Heart left ventricle (tissue), 16 donors: ENCODE measurements around the gene CFH. TPM values are rescaled to one million over a fixed set of nuclear protein-coding genes. Genes with fewer than 3 reads are reported as not detected.
"Not testable (repeated sequence)": the region's sequence is repeated elsewhere in the genome, so short reads cannot be mapped to it uniquely, and the experiment has no call there.

Source experiments
- ATAC-seq, 4 donors: fragments of 200-7000 bp; cut with Tn5 transposase; one replicate each; pipeline ENCODE4 v1.9.1; 2020 to 2022; ENCODE audit warnings: moderate library complexity in 4 of 4, mild to moderate bottlenecking in 3 of 4, moderate number of reproducible peaks in 1 of 4
- DNase-seq, 5 donors: peaks; one replicate each; pipeline ENCODE4 v3.0.0-alpha.2; 2020
- H3K27ac ChIP-seq, 12 donors: fragments of 200-600 bp; sonication (generic) in 4 of 12; one replicate each; pipeline versions ENCODE4 v1.5.0 to v1.8.0; 2016 to 2022; ENCODE audit warnings: mild to moderate bottlenecking in 2 of 12
- H3K27me3 ChIP-seq, 9 donors: fragments of 200-600 bp; sonication (generic) in 2 of 9; one replicate each; pipeline versions ENCODE4 v1.5.1 to v1.8.0; 2016 to 2022; ENCODE audit warnings: mild to moderate bottlenecking in 3 of 9
- H3K36me3 ChIP-seq, 9 donors: fragments of 200-600 bp; sonication (generic) in 2 of 9; one replicate each; pipeline versions ENCODE4 v1.5.0 to v1.8.0; 2018 to 2022; ENCODE audit warnings: mild to moderate bottlenecking in 2 of 9
- H3K4me1 ChIP-seq, 12 donors: fragments of 200-600 bp; sonication (generic) in 4 of 12; one replicate each; pipeline versions ENCODE4 v1.5.0 to v1.8.0; 2016 to 2022; ENCODE audit warnings: mild to moderate bottlenecking in 3 of 12
- H3K4me3 ChIP-seq, 12 donors: fragments of 200-600 bp; sonication (generic) in 4 of 12; one replicate each; pipeline versions ENCODE4 v1.5.0 to v1.8.0; 2017 to 2022; ENCODE audit warnings: mild to moderate bottlenecking in 9 of 12, moderate library complexity in 4 of 12
- H3K9me3 ChIP-seq, 12 donors: fragments of 200-600 bp; sonication (generic) in 4 of 12; one replicate each; pipeline versions ENCODE4 v1.5.0 to v1.8.0; 2016 to 2022; ENCODE audit warnings: mild to moderate bottlenecking in 1 of 12
- POLR2A ChIP-seq, 2 donors: fragments of 450-650 bp; IDR thresholded peaks; one replicate each; pipeline ENCODE4 v1.6.1; 2017; ENCODE audit warnings: antibody characterized with exemption in 2 of 2, mild to moderate bottlenecking in 2 of 2, moderate library complexity in 2 of 2
- WGBS, 4 donors: extraction: QIAGEN DNeasy Blood & Tissue Kit in 2 of 4; methylation state at CpG; one replicate each; pipeline versions ENCODE4 v1.1.5 to v1.1.7; 2013 to 2018; 5-methylcytosine and 5-hydroxymethylcytosine counted together
- intact Hi-C, 10 donors: fragments of 100-400 bp; cut with DNase I; formaldehyde crosslinking; loops; one replicate each; pipeline versions ENCODE4 v1.11.1 to v1.14.2; 2022
- polyA plus RNA-seq, 2 donors: library from polyadenylated mRNA; stranded (reverse); fragments of 200-250 nt; gene quantifications; one replicate each; pipeline ENCODE4 v1.2.3, GENCODE V29; 2013
- total RNA-seq, 9 donors: library from RNA; depleted of rRNA in 2 of 9; stranded (reverse); fragments of >200 nt in 2 of 9; fragmentation: NEBNext Ultra II Directional in 3 of 9; extraction: Animal tissue kit (Norgen Biotek cat#: 25700) in 3 of 9; gene quantifications; one replicate each; pipeline versions ENCODE4 v1.1.0 to v1.2.4, GENCODE V29; 2016 to 2023
- TF ChIP-seq, protein P1 (sequence below), 12 donors: fragments of 200-600 bp; sonication (generic) in 4 of 12; IDR thresholded peaks; one replicate each; pipeline versions ENCODE4 v1.5.0 to v1.8.0; 2018 to 2022; ENCODE audit warnings: antibody characterized with exemption in 12 of 12, mild to moderate bottlenecking in 5 of 12
- donor health status: ischemic (EF 13 %, LVEDD 7.1; RV severe dilation, severe dysfunction).
- donor health status: healthy with polysubstance abuse.
- donor health status: DM: no; HTN: yes; CAD: no.
- donor health status: DM: no; HTN: no; CAD: no.
- donor health status: ischemic (EF 25% LVEDD 6.9; RV normal size, moderate dysfunction).
- donor health status: ischemic (EF 25% LVEDD 5.7; RV mildly dilated, moderate dysfunction).
- donor health status: healthy.
- donor health status: DM: yes; HTN: yes; CAD: no.
- donor health status: ischemic (EF 35%, LVEDD 5.7; RV mildly dilated, moderate dysfunction).
- donor health status: nonischemic (EF 11% LVEDD 7.7; RV severe dilation, severe dysfunction).
- donor health status: DM: yes; HTN: yes; CAD: no.
- donor health status: PGD.
- donor health status: ischemic (EF 29% LVEDD 5.4; RV normal size, mild dysfunction).
- donor health status: nonischemic (EF 23%, LVEDD 6.1; RV moderate dilation, normal function).

The CFH gene
- total and polyA plus RNA-seq, 11 donors, result 7.2 to 141 (median 25.6) TPM

DNA sequence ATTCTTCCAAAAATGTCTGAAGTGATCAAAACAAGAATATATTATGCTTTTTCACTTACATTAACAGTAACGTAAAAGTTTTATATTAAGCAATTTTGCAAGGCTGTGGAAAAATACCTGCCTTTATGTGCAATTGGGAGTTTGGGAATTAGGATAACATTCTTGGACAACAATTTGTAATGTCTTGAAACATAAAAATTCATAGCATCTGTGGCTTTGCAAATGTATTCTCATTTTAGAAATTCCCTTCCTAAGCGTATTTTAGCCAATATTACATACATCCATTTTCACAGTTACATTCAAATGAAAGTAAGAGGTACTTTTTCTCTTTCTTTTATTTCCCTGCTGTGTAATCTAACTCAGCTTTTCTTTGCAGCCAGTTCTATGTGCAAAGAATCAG is 13.4 kb upstream of the CFH start:
- no peaks in the 10 kb centered on the region for H3K9me3 ChIP-seq
- no peak overlapping the region for H3K27ac ChIP-seq
- ATAC-seq (no peak), DNase-seq (no peak)
- WGBS, 4 donors, result 86 to 93% (median 89%) methylated on average over 2 of the region's 2 CpGs
- TF ChIP-seq, protein P1, sequence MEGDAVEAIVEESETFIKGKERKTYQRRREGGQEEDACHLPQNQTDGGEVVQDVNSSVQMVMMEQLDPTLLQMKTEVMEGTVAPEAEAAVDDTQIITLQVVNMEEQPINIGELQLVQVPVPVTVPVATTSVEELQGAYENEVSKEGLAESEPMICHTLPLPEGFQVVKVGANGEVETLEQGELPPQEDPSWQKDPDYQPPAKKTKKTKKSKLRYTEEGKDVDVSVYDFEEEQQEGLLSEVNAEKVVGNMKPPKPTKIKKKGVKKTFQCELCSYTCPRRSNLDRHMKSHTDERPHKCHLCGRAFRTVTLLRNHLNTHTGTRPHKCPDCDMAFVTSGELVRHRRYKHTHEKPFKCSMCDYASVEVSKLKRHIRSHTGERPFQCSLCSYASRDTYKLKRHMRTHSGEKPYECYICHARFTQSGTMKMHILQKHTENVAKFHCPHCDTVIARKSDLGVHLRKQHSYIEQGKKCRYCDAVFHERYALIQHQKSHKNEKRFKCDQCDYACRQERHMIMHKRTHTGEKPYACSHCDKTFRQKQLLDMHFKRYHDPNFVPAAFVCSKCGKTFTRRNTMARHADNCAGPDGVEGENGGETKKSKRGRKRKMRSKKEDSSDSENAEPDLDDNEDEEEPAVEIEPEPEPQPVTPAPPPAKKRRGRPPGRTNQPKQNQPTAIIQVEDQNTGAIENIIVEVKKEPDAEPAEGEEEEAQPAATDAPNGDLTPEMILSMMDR (IDR thresholded peaks at IDR 0.05), result no peak
- TF ChIP-seq POLR2A (IDR thresholded peaks at IDR 0.05), result no peak
- intact Hi-C loops, result no loop called here
- no peaks in the 10 kb centered on the region for H3K27me3 ChIP-seq
- H3K36me3 ChIP-seq, result no peaks in the 10 kb centered on the region
- no peaks in the 10 kb centered on the region for H3K4me1 ChIP-seq
- no peak overlapping the region for H3K4me3 ChIP-seq

DNA sequence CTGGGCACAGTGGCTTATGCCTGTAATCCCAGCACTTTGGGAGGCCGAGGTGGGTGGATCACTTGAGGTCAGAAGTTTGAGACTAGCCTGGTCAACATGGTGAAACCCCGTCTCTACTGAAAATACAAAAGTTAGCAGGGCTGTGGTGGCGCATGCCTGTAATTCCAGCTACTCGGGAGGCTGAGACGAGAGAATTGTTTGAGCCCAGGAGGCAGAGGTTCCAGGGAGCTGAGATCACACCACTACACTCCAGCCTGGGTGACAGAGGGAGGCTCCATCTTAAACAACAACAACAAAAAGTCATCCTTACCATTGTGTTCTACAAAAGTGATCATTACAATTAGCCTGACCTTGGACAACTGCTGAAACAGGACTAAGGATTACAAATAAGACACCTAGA is 12.6 kb upstream of the CFH start:
- H3K9me3 ChIP-seq, ATAC-seq, H3K4me3 ChIP-seq, intact Hi-C loops, H3K36me3 ChIP-seq, H3K4me1 ChIP-seq, H3K27ac ChIP-seq, H3K27me3 ChIP-seq, DNase-seq: not testable (repeated sequence)
- WGBS, 4 donors, result 77 to 88% (median 82%) methylated on average over 5 of the region's 5 CpGs

DNA sequence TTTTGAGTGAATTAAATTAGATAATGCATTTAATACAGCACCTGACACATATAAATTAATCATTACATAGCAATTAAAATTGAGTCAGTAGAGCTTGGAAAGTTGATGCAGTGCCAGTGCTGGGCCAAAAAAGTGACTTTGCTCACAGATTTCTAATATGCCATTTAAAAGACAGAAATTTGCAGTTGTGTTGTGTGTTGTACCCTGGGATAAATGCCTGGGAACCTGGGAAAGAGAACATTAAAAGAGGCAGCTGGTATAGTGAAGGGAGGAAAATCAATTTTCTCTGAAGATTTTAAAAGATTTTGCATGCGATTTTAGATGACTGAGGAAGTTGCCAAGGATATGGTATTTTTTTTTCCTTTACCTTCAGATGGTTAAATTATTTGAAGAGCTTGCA is 10.9 kb upstream of the CFH start:
- TF ChIP-seq POLR2A (IDR thresholded peaks at IDR 0.05), result no peak
- TF ChIP-seq, protein P1 (IDR thresholded peaks at IDR 0.05), result no peak
- ATAC-seq (no peak), DNase-seq (no peak)
- 81 to 83% (median 82%) methylated on average over 1 of the region's 1 CpG for WGBS, 4 donors
- Histone ChIP-seq H3K27me3 (no peaks in the 10 kb centered on the region), H3K9me3 (no peaks in the 10 kb centered on the region), H3K4me1 (no peaks in the 10 kb centered on the region), H3K36me3 (no peaks in the 10 kb centered on the region), H3K4me3 (no peak overlapping the region), H3K27ac (no peak overlapping the region)
- intact Hi-C loops, result no loop called here

DNA sequence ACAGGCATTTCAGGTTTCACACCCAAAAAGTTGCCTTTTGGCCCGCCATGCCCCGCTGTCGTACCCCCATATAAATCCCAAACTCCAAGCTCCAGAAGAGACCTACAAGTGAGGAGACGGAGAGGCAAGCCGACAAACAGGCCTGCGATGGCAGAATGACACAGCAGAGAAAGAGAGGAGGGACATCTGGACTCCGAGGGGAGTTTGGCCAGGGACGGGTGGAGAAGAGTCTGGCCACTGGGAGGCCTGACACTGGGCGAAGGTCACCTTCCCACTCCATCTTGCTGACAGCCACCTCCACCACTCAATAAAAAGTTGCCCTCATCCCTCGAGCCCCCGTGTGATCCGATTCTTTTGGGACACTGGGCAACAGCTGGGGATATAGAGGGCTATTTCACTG is 1.9 kb upstream of the CFH start:
- Histone ChIP-seq H3K9me3 (no peaks in the 10 kb centered on the region), H3K27me3 (no peaks in the 10 kb centered on the region), H3K27ac (no peak overlapping the region), H3K4me3 (no peak overlapping the region), H3K36me3 (no peaks in the 10 kb centered on the region), H3K4me1 (peaks cover 0 to 17% (median 0%) of the 10 kb centered on the region in 12 donors)
- ATAC-seq (no peak), DNase-seq (no peak)
- TF ChIP-seq, protein P1 (IDR thresholded peaks at IDR 0.05), result no peak
- TF ChIP-seq POLR2A (IDR thresholded peaks at IDR 0.05), result no peak
- WGBS, 4 donors, result 83 to 92% (median 84%) methylated on average over 12 of the region's 12 CpGs
- intact Hi-C loops, result loop anchor here in 6 of 10 donors (5.0 to 10.0 kb wide), 5 partner anchors 285 to 495 kb away; no protein-coding TSS in a partner anchor

DNA sequence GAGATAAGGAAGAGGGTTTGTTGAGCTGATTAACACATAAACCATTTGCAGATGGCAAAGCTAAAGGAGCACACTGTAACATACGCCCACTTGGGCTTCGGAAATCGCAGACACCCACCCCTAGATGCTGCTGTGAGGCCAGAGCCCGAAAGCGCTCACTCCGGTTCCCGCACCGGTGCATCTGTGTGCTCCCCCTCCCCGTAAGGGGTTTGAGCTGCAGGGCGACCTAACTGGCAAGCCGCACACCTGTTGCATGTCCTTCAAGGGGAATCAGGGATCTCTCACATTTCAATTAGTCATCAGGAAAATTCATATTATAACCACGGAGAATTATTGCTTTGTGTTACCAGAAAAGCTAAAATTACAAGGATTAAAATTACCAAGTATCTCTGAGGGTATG is 1.4 kb upstream of the CFH start:
- Histone ChIP-seq H3K27ac (no peak overlapping the region), H3K27me3 (no peaks in the 10 kb centered on the region), H3K4me3 (no peak overlapping the region), H3K9me3 (no peaks in the 10 kb centered on the region), H3K36me3 (no peaks in the 10 kb centered on the region), H3K4me1 (peaks cover 0 to 17% (median 0%) of the 10 kb centered on the region in 12 donors)
- no peak for ATAC-seq
- TF ChIP-seq, protein P1 (IDR thresholded peaks at IDR 0.05), result no peak
- DNase-seq, result no peak
- WGBS, 4 donors, result 80 to 89% (median 85%) methylated on average over 12 of the region's 12 CpGs
- intact Hi-C loops, result loop anchor here in 6 of 10 donors (5.0 to 10.0 kb wide), 5 partner anchors 286 to 496 kb away; no protein-coding TSS in a partner anchor
